ENCODE results near the gene SNX30.

SNX30 gene

DNA sequence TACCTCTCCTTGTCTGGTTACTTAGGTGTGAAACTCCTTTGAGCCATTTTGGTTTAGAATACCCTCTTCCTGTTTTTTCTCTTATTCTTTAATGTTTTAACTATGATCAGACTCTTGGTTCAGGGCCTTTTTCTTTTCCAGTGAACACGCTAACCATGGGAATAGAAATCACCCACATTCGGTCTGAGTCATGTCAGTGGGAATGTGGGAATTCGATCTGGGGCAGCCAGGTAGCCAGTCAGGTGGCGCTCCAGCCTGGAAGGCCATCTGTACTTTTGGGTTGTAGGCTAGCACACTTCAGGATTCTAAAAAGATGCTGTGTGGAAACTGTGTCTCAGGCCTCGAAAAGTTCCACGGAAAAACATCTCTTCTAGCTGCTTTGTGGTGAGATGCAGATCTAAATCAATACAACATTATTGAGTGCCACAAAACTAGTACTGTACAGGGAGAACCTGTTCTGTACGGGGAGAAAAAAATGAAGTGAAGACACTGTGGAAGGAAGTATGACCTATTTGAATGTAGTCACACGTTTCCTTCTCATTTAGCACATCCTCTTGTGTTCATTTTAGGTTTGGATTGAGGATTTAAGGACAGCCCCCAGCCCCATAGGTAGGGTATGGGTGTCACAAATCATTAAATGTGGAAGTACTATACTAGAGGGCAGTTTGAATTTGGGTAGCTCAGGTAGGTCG is 36.4 kb downstream of the SNX30 start:
- no peak for TF ChIP-seq CTCF (IDR thresholded peaks at IDR 0.05; ENCODE audit: low read depth, low read length, missing control alignments)
- DNase-seq (ENCODE audit: low read depth), result no peak
- in situ Hi-C loops (cut with HindIII; ENCODE audit: low sequenced_read_pairs), result loop anchor here (5.0 kb wide), 1 partner anchor 40 kb away; no protein-coding TSS in a partner anchor
- no peak overlapping the region for H3K4me3 ChIP-seq (ENCODE audit: low read depth, low read length)

DNA sequence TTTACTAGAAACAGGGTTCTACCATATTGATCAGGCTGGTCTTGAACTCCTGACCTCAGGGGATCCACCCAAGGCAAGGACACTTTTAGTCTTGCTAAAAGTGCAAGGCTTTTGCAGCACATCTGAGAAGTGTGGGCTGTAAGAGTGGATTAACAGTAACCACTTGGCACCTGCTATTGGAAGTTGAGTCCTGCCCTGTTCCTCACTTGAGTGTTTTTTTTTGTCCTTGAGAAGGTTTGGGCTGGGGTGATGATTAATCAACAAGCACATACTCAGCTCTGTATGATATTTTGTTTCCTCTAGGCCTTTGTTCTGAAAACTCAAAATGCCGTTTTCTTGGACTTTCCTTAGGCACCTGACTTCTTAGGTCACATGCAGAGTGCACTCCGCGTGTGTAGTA is 37.4 kb downstream of the SNX30 start:
- in situ Hi-C loops (cut with HindIII; ENCODE audit: low sequenced_read_pairs), result loop anchor here (5.0 kb wide), 1 partner anchor 41 kb away; no protein-coding TSS in a partner anchor
- TF ChIP-seq CTCF (IDR thresholded peaks at IDR 0.05; ENCODE audit: low read depth, low read length, missing control alignments), result no peak
- DNase-seq (ENCODE audit: low read depth), result no peak
- H3K4me3 ChIP-seq (ENCODE audit: low read depth, low read length), result no peak overlapping the region

DNA sequence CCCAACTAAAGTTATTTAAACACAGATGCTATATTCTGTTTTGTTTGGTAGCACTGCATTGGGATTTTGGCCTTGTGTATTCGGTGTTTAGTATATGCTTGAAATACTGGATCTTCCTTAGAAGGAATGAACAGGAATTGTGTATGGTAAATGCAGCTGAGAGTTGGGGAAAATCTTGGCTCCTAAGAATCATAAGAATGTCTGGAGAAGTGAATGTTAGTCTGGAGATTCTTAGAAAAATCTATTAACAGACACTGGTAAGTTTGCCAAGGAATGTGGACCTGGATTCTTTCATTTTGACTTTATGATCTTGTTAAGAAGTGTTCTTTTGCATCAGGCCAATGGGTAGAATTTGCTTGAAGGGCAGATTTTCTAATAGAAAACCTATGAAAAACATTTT is 38.9 kb downstream of the SNX30 start:
- no peak for TF ChIP-seq CTCF (IDR thresholded peaks at IDR 0.05; ENCODE audit: low read depth, low read length, missing control alignments)
- in situ Hi-C loops (cut with HindIII; ENCODE audit: low sequenced_read_pairs), result loop anchor here (5.0 kb wide), 1 partner anchor 42 kb away; no protein-coding TSS in a partner anchor
- no peak for DNase-seq (ENCODE audit: low read depth)
- H3K4me3 ChIP-seq (ENCODE audit: low read depth, low read length), result no peak overlapping the region

DNA sequence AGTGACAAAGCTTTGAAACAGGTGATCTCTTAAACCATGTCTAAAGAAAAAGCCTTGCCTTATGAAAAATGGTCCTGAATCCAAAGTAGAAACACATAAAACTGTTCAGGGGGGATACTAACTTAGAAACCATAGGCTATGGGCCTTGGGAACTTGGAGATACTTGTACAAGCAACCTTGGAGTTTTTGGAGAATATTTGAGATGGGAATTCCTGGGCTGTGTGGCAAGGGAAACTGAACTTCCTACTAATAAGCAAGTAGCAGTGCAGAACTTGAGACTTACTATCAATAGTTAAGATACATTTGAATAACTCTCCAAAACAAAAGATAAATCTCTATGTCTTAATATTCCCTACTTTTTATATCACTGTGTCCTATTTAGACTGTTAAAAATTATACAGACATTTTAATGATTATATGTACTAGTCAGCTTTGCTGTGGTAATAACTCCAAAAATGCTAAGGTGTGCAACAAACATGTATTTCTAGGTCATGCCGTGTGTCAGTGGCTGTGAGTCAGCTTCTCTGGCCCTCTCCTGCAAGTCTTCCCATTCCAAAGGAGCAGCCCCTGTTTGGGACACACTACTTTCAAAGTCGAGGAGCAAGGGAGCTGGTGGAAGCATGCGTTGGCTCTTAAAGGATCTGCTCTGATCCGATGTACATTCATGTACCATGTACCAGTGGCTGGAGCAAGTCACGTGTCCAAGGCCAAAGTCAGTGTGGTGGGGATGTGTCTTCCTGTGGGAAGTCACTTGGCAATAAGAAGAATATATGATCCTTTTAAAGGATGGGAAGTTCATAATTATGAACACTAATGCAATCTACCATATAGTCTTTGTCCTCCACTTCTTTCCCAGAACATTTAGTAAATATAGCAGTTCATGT is 39.6 kb downstream of the SNX30 start:
- no peak for TF ChIP-seq CTCF (IDR thresholded peaks at IDR 0.05; ENCODE audit: low read depth, low read length, missing control alignments)
- no peak for DNase-seq (ENCODE audit: low read depth)
- no peak overlapping the region for H3K4me3 ChIP-seq (ENCODE audit: low read depth, low read length)
- in situ Hi-C loops (cut with HindIII; ENCODE audit: low sequenced_read_pairs), result loop anchor here (5.0 kb wide), 1 partner anchor 43 kb away; no protein-coding TSS in a partner anchor

DNA sequence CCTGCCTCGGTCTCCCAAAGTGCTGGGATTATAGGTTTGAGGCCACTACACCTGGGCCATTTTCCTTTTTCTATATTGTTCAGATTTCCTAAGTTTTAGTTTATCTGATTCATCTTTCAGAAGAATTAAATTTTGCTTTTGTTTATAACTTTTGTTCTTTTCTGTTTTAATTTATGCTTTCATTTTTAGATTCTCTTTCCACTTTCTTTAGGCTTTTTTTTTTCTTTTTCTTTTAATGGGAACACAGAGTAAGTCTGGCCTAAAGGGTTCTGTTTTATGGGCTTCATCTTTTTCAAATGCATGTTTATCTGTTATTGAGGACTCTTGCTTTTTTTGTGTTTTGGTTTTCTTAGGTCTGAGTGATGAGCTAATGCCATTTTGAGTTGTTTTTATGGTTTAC is 42.1 kb downstream of the SNX30 start:
- no peak for TF ChIP-seq CTCF (IDR thresholded peaks at IDR 0.05; ENCODE audit: low read depth, low read length, missing control alignments)
- DNase-seq (ENCODE audit: low read depth), result no peak
- H3K4me3 ChIP-seq (ENCODE audit: low read depth, low read length), result no peak overlapping the region
- in situ Hi-C loops (cut with HindIII; ENCODE audit: low sequenced_read_pairs), result no loop called here

- DNase-seq (ENCODE audit: low read depth), result no peak
- in situ Hi-C loops (cut with HindIII; ENCODE audit: low sequenced_read_pairs), result no loop called here
- no peak overlapping the region for H3K4me3 ChIP-seq (ENCODE audit: low read depth, low read length)
- peak; percentile 67 for TF ChIP-seq CTCF (IDR thresholded peaks at IDR 0.05; ENCODE audit: low read depth, low read length, missing control alignments)
These were observed 42.8 kb downstream of the SNX30 start for GRCh38 chr9:112793213-112793810.

Measured in astrocyte of the cerebellum (primary cell).